Chondrocyte (in vitro differentiated cells): Measurements from ENCODE around the gene ZFAND3. TPM values are rescaled to one million over a fixed set of nuclear protein-coding genes. Genes with fewer than 3 reads are reported as not detected.

Experiments used
- DNase-seq: peaks from one replicate; pipeline ENCODE4 v3.0.0; 2021; ENCODE audit warnings: mixed read lengths, low spot score
- H3K27ac Mint-ChIP-seq: one replicate; pipeline ENCODE4 v1.8.0; 2021; ENCODE audit warnings: mild to moderate bottlenecking, moderate library complexity, mixed read lengths; ENCODE audit not compliant: unreplicated experiment
- H3K27me3 Mint-ChIP-seq: 2 replicates; pipeline ENCODE4 v1.8.0; 2021; ENCODE audit warnings: low read depth, mixed read lengths
- H3K36me3 Mint-ChIP-seq: 2 replicates; pipeline ENCODE4 v1.8.0; 2021; ENCODE audit warnings: low read depth, mixed read lengths
- H3K4me1 Mint-ChIP-seq: 2 replicates; pipeline ENCODE4 v1.8.0; 2021; ENCODE audit warnings: low read depth, mild to moderate bottlenecking, mixed read lengths
- H3K4me3 Mint-ChIP-seq: one replicate; pipeline ENCODE4 v1.8.0; 2021; ENCODE audit warnings: mild to moderate bottlenecking, moderate library complexity, mixed read lengths; ENCODE audit not compliant: unreplicated experiment
- H3K9me3 Mint-ChIP-seq: 2 replicates; pipeline ENCODE4 v1.8.0; 2021; ENCODE audit warnings: low read depth, mixed read lengths
- total RNA-seq: library from RNA; stranded (reverse); gene quantifications from 3 replicates; pipeline ENCODE4 v1.2.1, GENCODE V29; 2021
- TF ChIP-seq, protein P1 (sequence below): fragments of 200-600 bp; sonication (generic); IDR thresholded peaks from 2 replicates; pipeline ENCODE4 v1.5.0; 2021; ENCODE audit warnings: antibody characterized with exemption, mild to moderate bottlenecking, moderate library complexity

Gene ZFAND3
- total RNA-seq, 1 donor from 2014 or later: 98.5 TPM

DNA sequence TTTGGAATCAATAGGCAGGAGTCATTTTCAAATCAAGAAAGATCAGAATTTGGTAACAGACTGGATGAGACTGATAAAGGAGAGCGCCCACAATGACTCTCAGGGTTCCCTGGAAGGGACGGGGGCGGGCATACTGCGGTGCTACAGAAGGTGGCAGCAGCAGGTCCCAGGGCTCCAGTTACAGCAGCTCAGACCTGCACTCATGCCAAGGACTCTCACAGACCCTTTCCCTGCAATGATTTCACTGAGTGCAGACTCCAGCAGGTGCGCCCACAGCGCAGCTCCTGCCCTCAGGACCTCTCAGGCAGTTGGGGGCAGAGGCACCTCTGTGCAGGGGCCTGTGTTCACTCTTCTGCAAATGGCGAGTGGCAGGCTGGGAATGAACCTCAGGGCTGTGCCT, 359.8 kb downstream of the ZFAND3 start:
- Mint-ChIP-seq H3K9me3 (no peaks in the 10 kb centered on the region), H3K27me3 (no peaks in the 10 kb centered on the region), H3K27ac (no peak overlapping the region), H3K4me1 (peaks cover 7% of the 10 kb centered on the region), H3K36me3 (peaks cover 7% of the 10 kb centered on the region), H3K4me3 (no peak overlapping the region)
- no peak for DNase-seq
- TF ChIP-seq, protein P1, sequence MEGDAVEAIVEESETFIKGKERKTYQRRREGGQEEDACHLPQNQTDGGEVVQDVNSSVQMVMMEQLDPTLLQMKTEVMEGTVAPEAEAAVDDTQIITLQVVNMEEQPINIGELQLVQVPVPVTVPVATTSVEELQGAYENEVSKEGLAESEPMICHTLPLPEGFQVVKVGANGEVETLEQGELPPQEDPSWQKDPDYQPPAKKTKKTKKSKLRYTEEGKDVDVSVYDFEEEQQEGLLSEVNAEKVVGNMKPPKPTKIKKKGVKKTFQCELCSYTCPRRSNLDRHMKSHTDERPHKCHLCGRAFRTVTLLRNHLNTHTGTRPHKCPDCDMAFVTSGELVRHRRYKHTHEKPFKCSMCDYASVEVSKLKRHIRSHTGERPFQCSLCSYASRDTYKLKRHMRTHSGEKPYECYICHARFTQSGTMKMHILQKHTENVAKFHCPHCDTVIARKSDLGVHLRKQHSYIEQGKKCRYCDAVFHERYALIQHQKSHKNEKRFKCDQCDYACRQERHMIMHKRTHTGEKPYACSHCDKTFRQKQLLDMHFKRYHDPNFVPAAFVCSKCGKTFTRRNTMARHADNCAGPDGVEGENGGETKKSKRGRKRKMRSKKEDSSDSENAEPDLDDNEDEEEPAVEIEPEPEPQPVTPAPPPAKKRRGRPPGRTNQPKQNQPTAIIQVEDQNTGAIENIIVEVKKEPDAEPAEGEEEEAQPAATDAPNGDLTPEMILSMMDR: no peak

DNA sequence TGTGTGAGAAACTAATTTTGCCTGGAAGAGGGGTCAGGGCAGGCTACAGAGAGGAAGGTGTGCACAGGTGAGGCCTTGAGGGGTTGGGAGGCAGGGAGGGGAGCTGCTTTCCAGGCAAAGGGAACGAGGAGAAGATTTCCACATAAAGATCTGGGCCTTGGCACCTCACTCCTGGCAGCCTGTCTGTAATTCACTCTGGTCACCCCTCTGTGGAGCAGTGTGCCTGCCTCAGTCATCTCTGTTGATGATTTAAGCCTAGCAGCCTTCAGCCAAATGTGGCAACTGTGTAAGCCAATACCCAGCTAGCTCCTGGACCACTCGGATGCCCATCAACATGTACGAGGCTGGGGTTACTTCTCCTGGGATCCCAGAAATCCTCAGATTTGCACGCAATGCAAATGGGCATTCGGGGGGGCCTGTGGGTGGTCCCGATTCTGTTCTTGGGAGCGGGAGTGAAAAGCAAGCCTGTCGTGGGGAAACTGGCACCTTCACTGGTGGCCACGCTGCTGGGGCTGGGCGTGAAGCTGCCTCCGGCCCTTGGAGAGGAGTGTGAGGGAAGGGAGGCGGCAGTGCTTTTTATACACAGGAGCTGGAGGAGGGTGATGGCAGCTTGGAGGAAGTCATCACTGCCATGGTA, 360.4 kb downstream of the ZFAND3 start:
- H3K4me1 Mint-ChIP-seq: peaks cover 7% of the 10 kb centered on the region
- H3K36me3 Mint-ChIP-seq: peaks cover 7% of the 10 kb centered on the region
- H3K27ac Mint-ChIP-seq: no peak overlapping the region
- H3K9me3 Mint-ChIP-seq: no peaks in the 10 kb centered on the region
- no peak for DNase-seq
- TF ChIP-seq, protein P1: no peak
- no peak overlapping the region for H3K4me3 Mint-ChIP-seq
- H3K27me3 Mint-ChIP-seq: no peaks in the 10 kb centered on the region

DNA sequence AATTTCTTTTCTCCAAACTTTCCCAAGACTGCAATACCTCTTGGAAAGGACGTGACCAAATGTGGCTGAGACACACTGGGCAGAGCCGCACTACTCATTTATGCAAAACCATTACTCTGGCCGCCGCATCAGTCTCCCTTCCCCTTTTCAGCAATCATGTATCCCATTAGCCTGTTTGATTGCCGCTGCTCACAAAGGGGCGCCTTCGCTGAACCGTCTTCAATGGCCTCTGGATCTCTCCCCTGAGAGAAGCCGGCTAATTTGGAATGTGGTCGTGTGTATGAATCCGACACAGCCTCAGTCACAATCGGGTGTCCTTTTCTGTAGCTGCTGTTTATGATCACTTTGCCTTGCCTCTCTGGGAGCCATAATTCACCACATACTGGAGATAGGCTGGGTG, 361.1 kb downstream of the ZFAND3 start:
- H3K9me3 Mint-ChIP-seq: no peaks in the 10 kb centered on the region
- H3K4me1 Mint-ChIP-seq: peaks cover 7% of the 10 kb centered on the region
- no peaks in the 10 kb centered on the region for H3K27me3 Mint-ChIP-seq
- no peak overlapping the region for H3K27ac Mint-ChIP-seq
- DNase-seq: no peak
- no peak overlapping the region for H3K4me3 Mint-ChIP-seq
- H3K36me3 Mint-ChIP-seq: peaks cover 5% of the 10 kb centered on the region
- TF ChIP-seq, protein P1: no peak

DNA sequence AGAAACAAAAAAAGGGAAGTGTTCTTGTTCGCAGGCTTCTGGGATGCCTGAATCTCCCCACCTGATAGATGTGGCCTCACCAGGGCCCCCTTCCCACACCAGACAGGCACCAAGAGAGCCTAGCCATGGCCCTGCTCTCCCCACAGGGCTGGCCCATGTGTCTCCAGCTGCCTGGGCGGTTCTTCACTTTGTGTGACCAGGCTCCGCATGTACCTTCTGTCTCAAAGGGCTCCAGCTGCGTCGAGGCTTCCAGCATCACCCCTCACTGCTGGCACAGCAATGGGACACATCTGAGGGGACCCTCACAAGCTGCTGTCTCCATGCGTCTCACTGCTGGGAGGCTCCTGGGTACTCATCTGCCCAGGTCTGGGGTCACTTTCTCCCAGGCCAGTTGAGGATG, 362.9 kb downstream of the ZFAND3 start:
- TF ChIP-seq, protein P1: no peak
- DNase-seq: no peak
- Mint-ChIP-seq H3K27ac (no peak overlapping the region), H3K27me3 (no peaks in the 10 kb centered on the region), H3K9me3 (no peaks in the 10 kb centered on the region), H3K4me3 (no peak overlapping the region), H3K4me1 (no peaks in the 10 kb centered on the region), H3K36me3 (peaks cover 9% of the 10 kb centered on the region)

DNA sequence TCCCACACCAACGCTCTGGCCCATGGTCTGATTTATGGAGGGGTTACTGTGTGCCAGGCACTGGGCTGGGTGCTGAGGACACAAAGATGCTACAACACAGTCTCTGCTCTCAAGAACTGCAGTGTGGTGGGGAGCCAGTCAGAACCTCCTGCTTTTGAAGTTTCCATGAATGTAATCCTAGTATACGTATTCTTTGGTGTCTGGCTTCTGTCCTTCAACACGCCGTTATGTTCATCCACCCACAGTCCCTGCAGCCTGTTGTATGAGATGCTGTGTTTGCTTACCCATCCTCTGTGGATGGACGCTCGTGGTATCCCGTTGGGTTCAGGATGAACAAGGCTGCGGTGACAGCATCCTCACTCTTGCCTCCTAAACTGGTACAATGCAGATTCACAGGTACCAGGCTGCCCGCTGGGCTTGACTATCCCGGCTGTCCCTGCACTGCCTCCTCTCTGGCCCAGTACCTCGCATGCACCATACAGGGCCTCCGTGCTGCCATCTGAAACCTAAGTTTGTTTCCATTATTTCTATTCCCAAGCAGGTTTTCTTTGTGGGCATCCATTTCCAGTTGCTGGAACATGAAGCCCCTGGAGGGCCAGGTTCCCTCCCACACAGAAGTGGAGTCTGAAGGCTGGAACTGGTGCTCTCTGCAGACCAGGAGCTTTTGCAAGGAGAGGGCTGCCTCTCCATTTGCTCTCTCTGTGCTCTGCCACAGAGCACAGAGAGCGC, 364.5 kb downstream of the ZFAND3 start:
- TF ChIP-seq, protein P1: no peak
- H3K27me3 Mint-ChIP-seq: no peaks in the 10 kb centered on the region

More for the DNA sequence above, 364.5 kb downstream of the ZFAND3 start:
- H3K4me3 Mint-ChIP-seq: no peak overlapping the region
- H3K27ac Mint-ChIP-seq: no peak overlapping the region
- H3K9me3 Mint-ChIP-seq: no peaks in the 10 kb centered on the region
- H3K36me3 Mint-ChIP-seq: peaks cover 11% of the 10 kb centered on the region
- H3K4me1 Mint-ChIP-seq: no peaks in the 10 kb centered on the region
- DNase-seq: no peak
